Measurements from ENCODE around the gene FAM184A.

FAM184A gene

GRCh38 chr6:118952683-118953082 lies 125.8 kb downstream of the FAM184A start:
- DNase-seq: no peak

GRCh38 chr6:118945217-118945616 lies 133.2 kb downstream of the FAM184A start:
- DNase-seq: no peak

- DNase-seq: no peak
Observed at GRCh38 chr6:118940770-118941169, 137.7 kb downstream of the FAM184A start.

- no peak for DNase-seq
Observed at GRCh38 chr6:118939683-118940082, 138.8 kb downstream of the FAM184A start.

GRCh38 chr6:118935978-118936703 lies 142.3 kb downstream of the FAM184A start:
- no peak for DNase-seq

GRCh38 chr6:118935331-118935668 lies 143.2 kb downstream of the FAM184A start:
- DNase-seq: no peak

GRCh38 chr6:118934461-118935330 lies 143.8 kb downstream of the FAM184A start, which contains the start of gene MCM9:
TSS of gene MCM9 (minus strand) at chr6:118935159. CDS start at chr6:118931723, 3,436 bp downstream.
- peak; percentile 83 for DNase-seq

GRCh38 chr6:118933855-118934460 lies 144.5 kb downstream of the FAM184A start:
- no peak for DNase-seq

GRCh38 chr6:118932421-118932820 lies 146.0 kb downstream of the FAM184A start:
- DNase-seq: no peak

- DNase-seq: no peak
Observed at GRCh38 chr6:118931436-118931835, 147.0 kb downstream of the FAM184A start.

GRCh38 chr6:118930680-118931079 lies 147.8 kb downstream of the FAM184A start:
- no peak for DNase-seq

GRCh38 chr6:118923035-118923434 lies 155.4 kb downstream of the FAM184A start:
- DNase-seq: no peak

- no peak for DNase-seq
Observed at GRCh38 chr6:118921084-118921483, 157.4 kb downstream of the FAM184A start.

- DNase-seq: no peak
Observed at GRCh38 chr6:118918329-118918725, 160.1 kb downstream of the FAM184A start.

GRCh38 chr6:118917546-118918328 lies 160.7 kb downstream of the FAM184A start:
- DNase-seq: no peak

GRCh38 chr6:118914598-118914997 lies 163.9 kb downstream of the FAM184A start:
- no peak for DNase-seq

GRCh38 chr6:118913161-118913560 lies 165.3 kb downstream of the FAM184A start:
- no peak for DNase-seq

GRCh38 chr6:118912646-118913045 lies 165.8 kb downstream of the FAM184A start:
- DNase-seq: no peak
